ENCODE results near the gene STAT3.

DNA sequence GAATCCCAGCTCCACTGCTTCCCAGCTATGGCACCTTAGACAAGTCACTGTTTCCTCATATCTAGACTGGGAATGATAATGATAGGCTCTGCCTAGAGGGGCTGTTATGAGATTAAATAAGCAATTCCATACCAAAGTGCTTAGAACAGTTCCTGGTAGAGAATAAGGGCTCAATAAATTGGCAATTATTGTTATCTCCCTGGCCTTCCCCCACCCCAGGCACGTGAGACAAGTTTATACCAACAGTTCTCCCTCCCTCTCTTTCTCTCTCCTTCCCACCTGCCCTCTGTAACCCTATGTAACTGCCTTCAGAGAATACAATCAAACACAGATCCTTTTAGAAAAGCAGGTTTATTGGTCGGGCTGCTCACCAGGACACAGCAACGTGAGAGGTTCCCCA lies 13.9 kb upstream of the STAT3 start:
- no peak for TF ChIP-seq POLR2A (IDR thresholded peaks at IDR 0.05)
- TF ChIP-seq, protein P1, sequence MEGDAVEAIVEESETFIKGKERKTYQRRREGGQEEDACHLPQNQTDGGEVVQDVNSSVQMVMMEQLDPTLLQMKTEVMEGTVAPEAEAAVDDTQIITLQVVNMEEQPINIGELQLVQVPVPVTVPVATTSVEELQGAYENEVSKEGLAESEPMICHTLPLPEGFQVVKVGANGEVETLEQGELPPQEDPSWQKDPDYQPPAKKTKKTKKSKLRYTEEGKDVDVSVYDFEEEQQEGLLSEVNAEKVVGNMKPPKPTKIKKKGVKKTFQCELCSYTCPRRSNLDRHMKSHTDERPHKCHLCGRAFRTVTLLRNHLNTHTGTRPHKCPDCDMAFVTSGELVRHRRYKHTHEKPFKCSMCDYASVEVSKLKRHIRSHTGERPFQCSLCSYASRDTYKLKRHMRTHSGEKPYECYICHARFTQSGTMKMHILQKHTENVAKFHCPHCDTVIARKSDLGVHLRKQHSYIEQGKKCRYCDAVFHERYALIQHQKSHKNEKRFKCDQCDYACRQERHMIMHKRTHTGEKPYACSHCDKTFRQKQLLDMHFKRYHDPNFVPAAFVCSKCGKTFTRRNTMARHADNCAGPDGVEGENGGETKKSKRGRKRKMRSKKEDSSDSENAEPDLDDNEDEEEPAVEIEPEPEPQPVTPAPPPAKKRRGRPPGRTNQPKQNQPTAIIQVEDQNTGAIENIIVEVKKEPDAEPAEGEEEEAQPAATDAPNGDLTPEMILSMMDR (IDR thresholded peaks at IDR 0.05), result no peak
